A673 (cell line): Measurements from ENCODE around the gene CAMK1.

Experiments used
- EZH2 ChIP-seq: fragments of 200-600 bp; sonication (generic); IDR thresholded peaks from 2 replicates; pipeline ENCODE4 v1.6.1; 2017; ENCODE audit warnings: borderline replicate concordance, low read depth, mild to moderate bottlenecking, mixed read lengths, antibody characterized with exemption, low read length; ENCODE audit not compliant: poor library complexity, severe bottlenecking
- TF ChIP-seq, protein P1 (sequence below): fragments of 300-800, 200-600 bp; sonication (generic); conservative IDR thresholded peaks from 2 replicates; pipeline ENCODE4 v1.5.1; 2017; ENCODE audit warnings: low read depth, mild to moderate bottlenecking, antibody characterized with exemption, low read length, moderate library complexity, mixed read lengths

DNA sequence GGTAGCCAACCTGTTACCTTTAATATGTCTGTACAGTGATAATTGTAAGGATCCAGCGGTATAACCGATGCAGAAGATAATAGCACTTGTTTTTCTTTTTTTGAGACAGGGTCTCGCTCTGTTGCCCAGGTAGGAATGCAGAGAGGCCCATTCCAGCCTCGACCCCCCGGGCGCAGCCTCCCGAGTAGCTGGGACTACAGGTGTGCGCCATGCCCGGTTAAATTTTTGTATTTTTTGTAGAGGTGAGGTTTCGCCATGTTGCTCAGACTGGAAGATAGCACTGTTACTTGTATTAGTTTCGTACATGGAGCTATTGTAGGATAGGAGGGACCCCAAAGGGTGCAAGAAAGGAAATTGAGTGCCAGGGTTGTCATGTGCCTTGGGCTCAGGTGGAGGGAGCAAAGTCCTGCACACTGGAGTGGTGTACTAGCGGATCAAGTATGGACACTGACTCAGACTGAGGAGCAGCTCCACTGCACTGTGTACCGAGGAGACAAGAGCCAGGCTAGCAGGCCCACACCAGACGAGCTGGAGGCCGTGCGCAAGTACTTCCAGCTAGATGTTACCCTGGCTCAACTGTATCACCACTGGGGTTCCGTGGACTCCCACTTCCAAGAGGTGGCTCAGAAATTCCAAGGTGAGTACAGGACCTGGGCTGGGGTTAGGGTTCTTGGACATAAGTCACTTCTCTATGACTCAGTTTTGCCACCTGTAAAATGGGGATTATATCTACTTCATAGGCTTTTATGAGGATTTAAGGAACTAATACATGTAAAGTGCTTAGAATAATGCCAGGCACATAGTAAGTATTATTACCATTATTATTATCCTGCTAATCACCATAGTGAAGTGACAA is 19.0 kb downstream of the CAMK1 start:
- TF ChIP-seq, protein P1, sequence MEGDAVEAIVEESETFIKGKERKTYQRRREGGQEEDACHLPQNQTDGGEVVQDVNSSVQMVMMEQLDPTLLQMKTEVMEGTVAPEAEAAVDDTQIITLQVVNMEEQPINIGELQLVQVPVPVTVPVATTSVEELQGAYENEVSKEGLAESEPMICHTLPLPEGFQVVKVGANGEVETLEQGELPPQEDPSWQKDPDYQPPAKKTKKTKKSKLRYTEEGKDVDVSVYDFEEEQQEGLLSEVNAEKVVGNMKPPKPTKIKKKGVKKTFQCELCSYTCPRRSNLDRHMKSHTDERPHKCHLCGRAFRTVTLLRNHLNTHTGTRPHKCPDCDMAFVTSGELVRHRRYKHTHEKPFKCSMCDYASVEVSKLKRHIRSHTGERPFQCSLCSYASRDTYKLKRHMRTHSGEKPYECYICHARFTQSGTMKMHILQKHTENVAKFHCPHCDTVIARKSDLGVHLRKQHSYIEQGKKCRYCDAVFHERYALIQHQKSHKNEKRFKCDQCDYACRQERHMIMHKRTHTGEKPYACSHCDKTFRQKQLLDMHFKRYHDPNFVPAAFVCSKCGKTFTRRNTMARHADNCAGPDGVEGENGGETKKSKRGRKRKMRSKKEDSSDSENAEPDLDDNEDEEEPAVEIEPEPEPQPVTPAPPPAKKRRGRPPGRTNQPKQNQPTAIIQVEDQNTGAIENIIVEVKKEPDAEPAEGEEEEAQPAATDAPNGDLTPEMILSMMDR: no peak
- TF ChIP-seq EZH2: no peak
